OCI-LY3 (cell line): ENCODE data around the gene TCERG1L.

ENCODE experiments used
- CTCF ChIP-seq: fragments of 200-600, 300-600 bp; sonication (generic); IDR thresholded peaks from 2 replicates; pipeline ENCODE4 v1.5.1; 2014; ENCODE audit warnings: antibody characterized with exemption, low read length, low read depth
- EZH2phosphoT487 ChIP-seq: fragments of 200-600 bp; shearing (Covaris generic); IDR thresholded peaks from 2 replicates; pipeline ENCODE4 v1.6.1; 2018; ENCODE audit warnings: antibody characterized with exemption, mixed run types, low read depth

DNA sequence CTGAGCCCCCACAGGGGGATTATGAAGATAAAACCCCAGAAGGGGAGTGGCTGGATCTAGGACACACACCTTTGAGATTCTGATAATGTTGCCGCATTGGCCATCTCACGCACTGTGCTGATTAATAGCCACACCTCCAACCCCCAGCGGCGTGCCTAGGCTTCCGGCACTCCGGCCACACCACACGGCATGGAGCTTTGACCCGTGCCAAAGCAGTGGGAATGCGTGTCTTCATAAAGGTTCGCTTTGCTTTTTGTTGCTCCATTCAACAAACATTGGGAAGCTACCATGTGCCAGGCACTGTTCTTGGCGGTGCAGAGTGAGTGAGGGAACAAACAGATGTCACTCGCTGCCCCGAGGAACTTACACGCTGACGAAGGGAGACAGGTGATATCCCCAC lies 117.6 kb downstream of the TCERG1L start:
- TF ChIP-seq CTCF, result no peak
- TF ChIP-seq EZH2phosphoT487, result no peak
